H1 (cell line): ENCODE measurements around the gene MICALL2.

Source experiments
- EP300 ChIP-seq, 2 experiments: IDR thresholded peaks; 1 replicate in 1 of 2; 2 replicates in 1 of 2; pipeline ENCODE4 v1.6.1; 2011 to 2012; ENCODE audit warnings: low read depth in 2 of 2, low read length in 2 of 2, mild to moderate bottlenecking in 2 of 2, borderline replicate concordance in 1 of 2, inconsistent platforms in 1 of 2, moderate library complexity in 1 of 2
- EZH2 ChIP-seq: fragments of 200-600 bp; sonication (generic); IDR thresholded peaks from 2 replicates; pipeline ENCODE4 v1.7.1; 2012; ENCODE audit warnings: low read depth, mild to moderate bottlenecking, moderate library complexity, low read length, inconsistent platforms; ENCODE audit not compliant: severe bottlenecking
- KDM1A ChIP-seq: fragments of 200-600, 300-600 bp; sonication (generic); IDR thresholded peaks from 2 replicates; pipeline ENCODE4 v1.7.1; 2016; ENCODE audit warnings: mild to moderate bottlenecking, low read length, borderline replicate concordance
- KDM4A ChIP-seq: IDR thresholded peaks from one replicate; pipeline ENCODE4 v1.7.1; 2012; ENCODE audit warnings: low read depth, mild to moderate bottlenecking, moderate library complexity, low read length, inconsistent platforms; ENCODE audit not compliant: severe bottlenecking
- NRF1 ChIP-seq: IDR thresholded peaks from 2 replicates; pipeline ENCODE4 v1.6.1; 2011; ENCODE audit warnings: mild to moderate bottlenecking, low read depth, low read length, improper control_type of control experiment
- POLR2AphosphoS5 ChIP-seq: IDR thresholded peaks from 2 replicates; pipeline ENCODE4 v1.6.1; 2011; ENCODE audit warnings: low read depth, low read length
- RAD21 ChIP-seq, 2 experiments: IDR thresholded peaks in 1 of 2; conservative IDR thresholded peaks in 1 of 2; 2 replicates each; pipeline ENCODE4 v1.6.1; 2011; ENCODE audit warnings: low read depth in 2 of 2, low read length in 2 of 2, improper control_type of control experiment in 1 of 2, inconsistent platforms in 1 of 2, mild to moderate bottlenecking in 1 of 2, moderate library complexity in 1 of 2
- RFX5 ChIP-seq: IDR thresholded peaks from 2 replicates; pipeline ENCODE4 v1.6.1; 2011; ENCODE audit warnings: low read depth, low read length, improper control_type of control experiment, borderline replicate concordance
- SP1 ChIP-seq: IDR thresholded peaks from 2 replicates; pipeline ENCODE4 v1.6.1; 2011; ENCODE audit warnings: low read depth, low read length
- TCF12 ChIP-seq: IDR thresholded peaks from 2 replicates; pipeline ENCODE4 v1.6.1; 2011; ENCODE audit warnings: low read depth, mild to moderate bottlenecking, low read length
- YY1 ChIP-seq: IDR thresholded peaks from 2 replicates; pipeline ENCODE4 v1.6.1; 2011; ENCODE audit warnings: low read depth, mild to moderate bottlenecking, low read length
- TF ChIP-seq, protein P1 (sequence below), 3 experiments: IDR thresholded peaks; 1 replicate in 2 of 3; 2 replicates in 1 of 3; pipeline versions ENCODE4 v1.5.1 to v1.6.1; 2011; ENCODE audit warnings: low read length in 3 of 3, mild to moderate bottlenecking in 3 of 3, inconsistent platforms in 2 of 3, low read depth in 1 of 3, moderate library complexity in 1 of 3; ENCODE audit not compliant: insufficient read depth in 1 of 3; ENCODE audit errors: control extremely low read depth in 1 of 3

DNA sequence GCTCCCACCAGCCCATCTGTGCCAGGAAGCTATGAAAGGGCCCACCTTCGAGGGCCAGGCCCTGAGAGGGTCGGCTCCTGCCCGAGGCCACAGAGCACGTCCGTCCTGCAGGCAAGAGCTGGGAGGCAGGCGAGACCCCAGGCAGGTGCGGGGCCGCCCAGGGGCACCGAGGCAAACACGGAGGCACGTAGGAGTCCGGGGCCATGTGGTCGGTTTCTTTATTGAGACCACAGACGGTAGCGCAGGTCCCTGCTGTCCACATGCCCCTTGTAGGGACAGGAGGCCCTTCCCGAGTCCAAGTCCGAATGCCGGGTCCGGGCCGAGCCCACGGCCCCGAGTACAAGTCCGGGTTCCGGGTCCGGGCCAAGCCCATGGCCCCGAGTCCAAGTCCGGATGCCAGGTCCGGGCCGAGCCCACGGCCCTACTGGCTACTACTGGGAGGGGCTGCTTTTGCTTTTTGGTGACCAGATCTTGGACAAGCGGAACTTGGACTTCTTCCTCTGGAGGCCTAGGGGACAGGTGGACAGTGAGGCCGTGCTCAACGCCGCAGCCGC is 25.0 kb downstream of the MICALL2 start:
- TF ChIP-seq, protein P1, sequence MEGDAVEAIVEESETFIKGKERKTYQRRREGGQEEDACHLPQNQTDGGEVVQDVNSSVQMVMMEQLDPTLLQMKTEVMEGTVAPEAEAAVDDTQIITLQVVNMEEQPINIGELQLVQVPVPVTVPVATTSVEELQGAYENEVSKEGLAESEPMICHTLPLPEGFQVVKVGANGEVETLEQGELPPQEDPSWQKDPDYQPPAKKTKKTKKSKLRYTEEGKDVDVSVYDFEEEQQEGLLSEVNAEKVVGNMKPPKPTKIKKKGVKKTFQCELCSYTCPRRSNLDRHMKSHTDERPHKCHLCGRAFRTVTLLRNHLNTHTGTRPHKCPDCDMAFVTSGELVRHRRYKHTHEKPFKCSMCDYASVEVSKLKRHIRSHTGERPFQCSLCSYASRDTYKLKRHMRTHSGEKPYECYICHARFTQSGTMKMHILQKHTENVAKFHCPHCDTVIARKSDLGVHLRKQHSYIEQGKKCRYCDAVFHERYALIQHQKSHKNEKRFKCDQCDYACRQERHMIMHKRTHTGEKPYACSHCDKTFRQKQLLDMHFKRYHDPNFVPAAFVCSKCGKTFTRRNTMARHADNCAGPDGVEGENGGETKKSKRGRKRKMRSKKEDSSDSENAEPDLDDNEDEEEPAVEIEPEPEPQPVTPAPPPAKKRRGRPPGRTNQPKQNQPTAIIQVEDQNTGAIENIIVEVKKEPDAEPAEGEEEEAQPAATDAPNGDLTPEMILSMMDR (IDR thresholded peaks at IDR 0.05; ENCODE audit: control extremely low read depth in 1 of 3, insufficient read depth in 1 of 3, low read depth in 1 of 3, low read length in 3 of 3), result no peak
- no peak for TF ChIP-seq NRF1
- TF ChIP-seq TCF12, result no peak
- TF ChIP-seq POLR2AphosphoS5, result no peak
- no peak for TF ChIP-seq SP1
- no peak for TF ChIP-seq YY1
- TF ChIP-seq RAD21 (IDR thresholded peaks at IDR 0.05 in 1 of 2, conservative IDR thresholded peaks at IDR 0.05 in 1 of 2; ENCODE audit: low read depth in 2 of 2, low read length in 2 of 2), result no peak
- TF ChIP-seq KDM4A, result no peak
- no peak for TF ChIP-seq EZH2
- no peak for TF ChIP-seq KDM1A
- TF ChIP-seq EP300 (IDR thresholded peaks at IDR 0.05; ENCODE audit: borderline replicate concordance in 1 of 2, low read depth in 2 of 2, low read length in 2 of 2), result no peak
- no peak for TF ChIP-seq RFX5
